ENCODE measurements around the gene NCLN. TPM values are rescaled to one million over a fixed set of nuclear protein-coding genes. Genes with fewer than 3 reads are reported as not detected.
"Not testable (repeated sequence)": the region's sequence is repeated elsewhere in the genome, so short reads cannot be mapped to it uniquely, and the experiment has no call there.

The NCLN gene
- total RNA-seq, 4 donors from 2014 or later = 27.1 to 83.4 (median 38.2) TPM

GRCh38 chr19:3190470-3190770 lies 4.7 kb downstream of the NCLN start:
- Histone ChIP-seq H3K4me3 (no peak overlapping the region), H3K27me3 (no peaks in the 10 kb centered on the region), H3K9me3 (no peaks in the 10 kb centered on the region), H3K36me3 (peaks cover 0 to 52% (median 0%) of the 10 kb centered on the region in 3 donors), H3K4me1 (peaks cover 0 to 28% (median 16%) of the 10 kb centered on the region in 4 donors), H3K27ac (no peak overlapping the region)
- DNase-seq (ENCODE audit: low spot score in 2 of 2) = no peak
- 93 to 95% methylated on average over 8 to 18 of the region's 18 CpGs for WGBS, 2 donors
- TF ChIP-seq CTCF (IDR thresholded peaks at IDR 0.05) (no peak), POLR2A (IDR thresholded peaks at IDR 0.05) (no peak), EP300 (IDR thresholded peaks at IDR 0.05) (no peak)

- Histone ChIP-seq H3K4me1 (peaks cover 0 to 27% (median 16%) of the 10 kb centered on the region in 4 donors), H3K27ac (no peak overlapping the region), H3K4me3 (no peak overlapping the region), H3K36me3 (peaks cover 0 to 57% (median 0%) of the 10 kb centered on the region in 3 donors), H3K9me3 (no peaks in the 10 kb centered on the region), H3K27me3 (no peaks in the 10 kb centered on the region)
- TF ChIP-seq POLR2A (IDR thresholded peaks at IDR 0.05) (no peak), CTCF (IDR thresholded peaks at IDR 0.05) (no peak), EP300 (IDR thresholded peaks at IDR 0.05) (no peak)
- DNase-seq (ENCODE audit: low spot score in 2 of 2) = no peak
- WGBS, 2 donors = 85 to 89% methylated on average over 46 of the region's 46 CpGs
These were observed 5.4 kb downstream of the NCLN start for GRCh38 chr19:3190921-3191805.

- peaks cover 0 to 22% (median 10%) of the 10 kb centered on the region in 4 donors for H3K4me1 ChIP-seq
- not testable (repeated sequence) for H3K9me3 ChIP-seq; DNase-seq (ENCODE audit: low spot score in 2 of 2); H3K27ac ChIP-seq; H3K4me3 ChIP-seq; H3K27me3 ChIP-seq
- WGBS, 2 donors = 93 to 95% methylated on average over 12 of the region's 12 CpGs
- H3K36me3 ChIP-seq = peaks cover 0 to 62% (median 0%) of the 10 kb centered on the region in 3 donors
These were observed 6.0 kb downstream of the NCLN start for GRCh38 chr19:3191806-3192104.

GRCh38 chr19:3192228-3192635 lies 6.5 kb downstream of the NCLN start:
- H3K9me3 ChIP-seq = no peaks in the 10 kb centered on the region
- H3K4me1 ChIP-seq = peaks cover 0 to 17% (median 6%) of the 10 kb centered on the region in 4 donors
- 92 to 93% methylated on average over 14 to 26 of the region's 32 CpGs for WGBS, 2 donors
- DNase-seq (ENCODE audit: low spot score in 2 of 2) = no peak
- no peak overlapping the region for H3K4me3 ChIP-seq
- H3K27me3 ChIP-seq = no peaks in the 10 kb centered on the region
- no peak overlapping the region for H3K27ac ChIP-seq
- no peak for TF ChIP-seq EP300 (IDR thresholded peaks at IDR 0.05)
- no peak for TF ChIP-seq POLR2A (IDR thresholded peaks at IDR 0.05)
- no peak for TF ChIP-seq CTCF (IDR thresholded peaks at IDR 0.05)
- H3K36me3 ChIP-seq = peaks cover 0 to 67% (median 0%) of the 10 kb centered on the region in 3 donors

GRCh38 chr19:3192684-3193083 lies 7.0 kb downstream of the NCLN start:
- no peak for TF ChIP-seq CTCF (IDR thresholded peaks at IDR 0.05)
- no peak for TF ChIP-seq POLR2A (IDR thresholded peaks at IDR 0.05)
- no peak for TF ChIP-seq EP300 (IDR thresholded peaks at IDR 0.05)
- WGBS, 2 donors = 89 to 90% methylated on average over 10 to 13 of the region's 14 CpGs
- H3K9me3 ChIP-seq = no peaks in the 10 kb centered on the region
- H3K36me3 ChIP-seq = peaks cover 0 to 72% (median 0%) of the 10 kb centered on the region in 3 donors
- no peak overlapping the region for H3K27ac ChIP-seq
- no peaks in the 10 kb centered on the region for H3K27me3 ChIP-seq
- H3K4me1 ChIP-seq = peaks cover 0 to 12% (median 3%) of the 10 kb centered on the region in 4 donors
- DNase-seq (ENCODE audit: low spot score in 2 of 2) = no peak
- no peak overlapping the region for H3K4me3 ChIP-seq
